GM18498 (cell line): ENCODE results near the gene WDR18.

ENCODE experiments used
- ATAC-seq: cut with Tn5 transposase; IDR thresholded peaks from one replicate; pipeline ENCODE4 v1.9.1; 2021; ENCODE audit warnings: mild to moderate bottlenecking, moderate library complexity; ENCODE audit not compliant: unreplicated experiment

Gene WDR18

GRCh38 chr19:964116-964520 is 20.0 kb upstream of the WDR18 start:
- no peak for ATAC-seq

DNA sequence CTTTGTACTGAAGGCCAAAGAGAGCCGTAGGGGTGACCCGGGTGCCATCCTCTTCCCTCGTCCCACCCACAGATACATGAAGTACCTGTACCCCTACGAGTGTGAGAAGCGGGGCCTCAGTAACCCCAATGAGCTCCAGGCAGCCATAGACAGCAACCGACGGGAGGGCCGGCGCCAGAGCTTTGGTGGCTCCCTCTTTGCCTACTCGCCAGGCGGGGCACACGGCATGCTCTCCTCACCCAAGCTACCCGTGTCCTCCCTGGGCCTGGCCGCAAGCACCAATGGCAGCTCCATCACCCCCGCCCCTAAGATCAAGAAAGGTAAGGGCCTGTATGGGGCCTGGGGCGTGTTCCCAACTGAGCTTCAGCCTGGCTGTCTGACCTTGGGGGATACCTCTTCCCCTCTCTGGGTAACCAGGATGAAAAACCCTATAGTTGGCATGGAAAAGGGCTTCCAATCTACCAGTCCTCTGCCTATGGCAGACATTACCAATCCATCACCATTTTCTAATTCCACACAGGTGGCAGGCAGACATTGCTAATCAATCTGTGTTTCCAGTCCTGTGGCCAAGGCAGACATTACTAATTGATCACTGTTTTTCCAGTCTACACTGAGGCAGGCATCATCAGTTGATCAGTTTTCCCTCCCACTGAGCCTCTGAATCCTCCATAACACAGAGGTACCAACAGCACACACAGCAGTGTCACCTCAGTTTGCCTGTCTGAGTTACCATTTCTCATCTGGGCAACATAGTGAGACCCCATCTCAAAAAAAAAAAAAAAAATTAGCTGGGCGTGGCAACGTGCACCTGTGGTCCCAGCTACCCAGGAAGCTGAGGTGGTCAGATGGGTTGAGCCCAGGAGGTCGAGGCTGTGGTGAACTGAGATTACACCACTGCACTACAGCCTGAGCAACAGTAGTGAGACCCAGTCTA is 19.1 kb upstream of the WDR18 start:
- no peak for ATAC-seq

DNA sequence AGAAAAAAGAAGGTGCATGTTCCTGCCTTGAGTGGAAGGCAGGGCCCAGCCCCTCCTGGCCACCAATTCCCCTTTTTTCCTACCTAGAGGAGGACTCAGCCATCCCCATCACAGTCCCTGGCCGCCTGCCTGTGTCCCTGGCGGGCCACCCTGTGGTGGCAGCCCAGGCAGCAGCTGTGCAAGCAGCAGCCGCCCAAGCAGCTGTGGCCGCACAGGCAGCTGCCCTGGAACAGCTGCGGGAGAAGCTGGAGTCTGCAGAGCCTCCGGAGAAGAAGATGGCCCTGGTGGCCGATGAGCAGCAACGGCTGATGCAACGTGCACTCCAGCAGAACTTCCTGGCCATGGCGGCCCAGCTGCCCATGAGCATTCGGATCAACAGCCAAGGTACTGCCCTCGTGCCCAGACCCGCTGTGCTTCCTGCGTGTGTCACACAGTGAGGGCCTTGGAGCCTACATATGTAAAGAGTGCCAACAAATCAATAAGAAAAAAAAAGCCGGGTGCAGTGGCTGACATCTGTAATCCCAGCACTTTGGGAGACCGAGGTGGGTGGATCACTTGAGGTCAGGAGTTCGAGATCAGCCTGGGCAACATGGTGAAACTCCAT is 17.6 kb upstream of the WDR18 start:
- ATAC-seq = no peak

- ATAC-seq = no peak
Measured at GRCh38 chr19:970695-971094, 13.4 kb upstream of the WDR18 start.

- no peak for ATAC-seq
Measured at GRCh38 chr19:971795-972194, 12.3 kb upstream of the WDR18 start.

- ATAC-seq = no peak
Measured at GRCh38 chr19:972281-972680, 11.9 kb upstream of the WDR18 start.

GRCh38 chr19:973726-974563 is 10.2 kb upstream of the WDR18 start:
- ATAC-seq = no peak

GRCh38 chr19:974564-975257 is 9.4 kb upstream of the WDR18 start:
- ATAC-seq = no peak

DNA sequence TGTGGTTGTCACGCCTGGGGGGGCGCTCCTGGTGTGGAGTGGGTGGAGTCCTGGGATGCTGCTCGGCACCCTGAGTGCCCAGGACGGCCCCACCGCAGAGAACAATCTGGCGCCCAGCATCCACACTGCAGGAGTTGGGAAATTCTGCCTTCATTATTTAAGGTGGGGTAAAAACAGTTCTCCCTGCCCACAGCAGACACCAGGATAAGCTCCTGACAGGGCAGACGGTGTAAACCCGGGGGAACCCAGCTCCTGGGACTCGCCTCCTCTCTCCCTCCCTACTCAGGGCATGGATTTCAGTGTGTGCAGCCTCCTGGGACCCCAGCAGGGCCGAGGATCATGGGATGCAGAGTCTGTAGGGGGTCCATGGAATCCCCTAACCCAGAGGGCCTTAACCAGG is 7.7 kb upstream of the WDR18 start:
- ATAC-seq = no peak

- ATAC-seq = no peak
Measured at GRCh38 chr19:977058-977464, 7.1 kb upstream of the WDR18 start.

DNA sequence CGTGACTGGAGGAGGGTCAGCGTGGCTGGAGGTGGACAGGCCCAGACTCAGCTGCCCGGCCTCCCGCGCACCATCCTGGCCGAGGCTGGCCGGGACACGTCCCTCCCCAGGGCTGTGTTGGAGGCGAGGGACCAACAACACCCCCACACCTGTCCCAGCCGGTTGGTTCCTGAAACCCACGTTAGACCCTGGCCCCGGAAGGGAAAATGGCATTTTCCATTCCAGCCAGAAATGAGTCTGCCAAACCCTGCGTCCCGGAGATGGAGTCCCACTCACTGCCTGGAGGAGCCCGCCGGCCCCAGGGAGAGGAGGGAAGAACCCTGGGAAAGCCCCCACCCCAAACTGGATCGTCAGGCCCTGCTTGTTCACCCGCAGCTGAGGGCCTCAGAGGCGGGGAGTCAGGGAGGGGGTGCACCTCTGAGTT is 4.8 kb upstream of the WDR18 start:
- no peak for ATAC-seq

DNA sequence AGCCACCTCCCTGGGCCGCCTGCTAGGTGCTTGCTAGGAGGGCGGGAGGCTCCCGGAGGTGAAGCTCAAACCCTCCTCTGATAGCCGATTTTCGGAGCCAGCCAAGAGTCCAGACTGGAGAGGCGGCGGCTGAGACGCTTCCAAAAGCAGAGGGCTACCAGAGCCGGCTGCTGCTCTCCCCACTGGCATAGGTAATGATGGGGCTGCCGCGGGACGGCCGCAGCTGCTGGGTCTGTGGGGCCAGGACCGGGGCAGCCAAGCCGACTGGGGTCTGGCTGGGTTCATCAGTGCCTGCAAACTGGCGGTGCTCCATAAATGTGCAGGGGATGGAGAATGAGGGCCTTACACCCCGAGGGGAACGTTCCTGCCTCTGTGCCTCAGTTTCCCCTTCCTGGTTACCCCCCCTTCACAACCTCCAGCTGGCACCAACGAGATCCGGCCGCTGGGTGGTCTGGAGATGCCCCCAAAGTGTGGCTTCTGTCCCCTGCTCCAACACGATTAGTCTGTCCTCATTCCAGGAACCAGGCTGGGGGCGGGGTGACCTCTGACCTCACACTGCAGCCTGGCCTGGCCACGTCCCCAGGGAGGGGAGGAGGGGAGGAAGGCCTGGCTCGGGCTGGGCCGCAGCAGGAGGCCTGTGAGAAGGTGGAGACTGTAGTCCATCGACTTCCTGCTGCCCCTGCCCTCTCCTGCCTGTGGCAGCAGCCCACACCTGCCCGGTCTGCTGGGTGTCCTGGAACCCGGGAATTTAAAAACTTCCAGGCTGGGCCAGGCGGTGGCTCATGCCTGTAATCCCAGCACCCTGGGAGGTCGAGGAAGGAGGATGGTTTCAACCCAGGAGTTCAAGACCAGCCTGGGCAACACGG is 3.8 kb upstream of the WDR18 start:
- ATAC-seq = no peak

DNA sequence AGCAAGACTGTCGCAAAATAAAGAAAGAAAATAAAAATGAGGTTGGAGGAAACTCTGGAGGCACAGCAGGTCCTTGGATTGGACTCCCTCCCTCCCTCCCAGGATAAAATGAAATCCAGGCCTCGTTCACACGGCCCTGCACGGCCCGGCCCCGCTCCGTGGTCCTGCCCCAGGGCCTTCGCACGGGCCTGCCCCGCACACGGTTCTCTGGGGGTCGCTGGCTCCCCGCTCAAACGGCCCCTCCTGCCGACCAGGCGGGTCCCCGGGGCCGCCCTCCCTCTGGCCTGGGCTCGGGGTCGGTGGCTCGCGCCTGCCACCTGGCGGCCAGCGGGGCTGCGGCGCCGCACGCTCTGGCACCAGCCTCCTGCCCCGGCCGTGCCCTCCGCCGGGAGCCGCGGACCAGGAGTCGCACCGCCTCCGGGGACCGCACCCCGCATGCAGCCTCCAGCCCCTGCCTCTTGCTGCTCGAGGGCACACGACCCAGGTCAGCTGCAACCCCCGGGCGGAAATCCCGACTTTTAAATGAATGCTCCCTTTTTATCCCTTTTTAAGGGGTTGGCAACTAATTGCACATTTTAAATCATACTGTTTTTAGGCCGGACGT is 1.5 kb upstream of the WDR18 start:
- ATAC-seq = peak; percentile 59

- no peak for ATAC-seq
Measured at GRCh38 chr19:986083-986482, 1.9 kb downstream of the WDR18 start.

DNA sequence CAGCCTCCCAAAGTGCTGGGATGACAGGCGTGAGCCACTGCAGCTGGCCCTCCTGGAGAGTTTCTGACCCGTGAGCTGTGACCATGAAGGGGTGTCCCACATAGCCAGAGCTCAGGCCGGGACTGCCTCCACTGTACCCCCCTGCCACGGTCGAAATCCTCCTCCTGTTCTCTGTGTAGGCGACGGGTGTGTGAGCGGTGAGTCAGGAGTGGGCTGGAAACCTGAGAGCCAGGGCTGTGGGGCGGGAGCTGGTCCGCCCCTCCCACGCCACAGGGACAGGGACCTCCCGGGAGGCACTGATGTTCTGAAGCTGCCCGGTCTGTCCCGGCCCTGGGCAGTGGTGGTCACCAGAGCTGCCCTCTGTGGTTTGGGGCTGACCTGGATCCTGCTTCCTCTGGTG is 3.9 kb downstream of the WDR18 start:
- ATAC-seq = no peak

DNA sequence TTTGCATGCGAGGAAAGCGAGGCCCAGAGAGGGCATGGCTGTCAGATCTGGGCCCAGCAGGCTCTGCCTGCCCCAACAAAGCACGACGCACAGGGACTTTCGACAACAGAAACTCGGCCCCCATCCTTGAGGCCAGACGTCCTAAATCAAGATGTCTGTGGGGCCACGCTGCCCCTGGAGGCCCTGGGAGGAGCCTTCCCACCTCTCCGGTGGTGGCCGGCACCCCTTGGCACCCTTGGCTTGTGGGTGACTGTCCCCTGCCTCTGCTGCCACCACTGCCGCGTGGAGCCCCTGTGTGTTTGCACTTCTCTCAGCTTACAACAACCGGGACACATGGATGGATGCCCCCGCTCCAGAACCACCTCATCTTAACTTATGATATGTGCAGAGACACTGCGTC is 4.4 kb downstream of the WDR18 start:
- ATAC-seq = no peak

DNA sequence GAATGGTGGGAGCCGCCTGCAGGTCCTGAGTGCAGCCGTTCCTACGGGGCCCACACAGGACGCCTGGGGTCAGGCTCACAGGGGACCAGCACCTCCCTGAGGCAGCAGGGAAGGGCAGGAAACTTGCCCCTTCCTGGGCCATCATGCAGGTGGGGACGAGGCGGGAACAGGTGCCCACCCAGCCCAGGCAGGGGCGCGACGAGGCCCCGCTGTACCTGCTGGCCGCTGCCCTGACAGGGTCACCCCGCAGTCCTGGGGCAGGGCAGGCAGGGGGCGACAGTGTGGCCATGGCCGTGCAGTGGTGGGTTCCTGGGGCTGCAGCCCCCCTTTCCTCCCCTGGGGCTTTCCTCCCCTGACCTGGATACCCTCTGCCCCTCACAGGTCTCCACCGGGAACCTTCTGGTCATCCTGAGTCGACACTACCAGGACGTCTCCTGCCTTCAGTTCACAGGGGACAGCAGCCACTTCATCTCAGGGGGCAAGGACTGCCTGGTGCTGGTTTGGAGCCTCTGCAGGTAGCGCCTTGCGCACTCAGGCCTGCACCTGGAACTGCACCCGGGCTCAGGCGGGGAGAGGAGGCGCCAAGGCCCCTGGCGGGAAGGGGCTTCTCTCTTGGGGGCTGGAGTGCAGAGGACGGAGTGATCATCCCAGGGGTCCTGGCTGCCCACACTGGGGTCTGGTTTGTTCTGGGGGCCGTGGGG is 5.4 kb downstream of the WDR18 start:
- no peak for ATAC-seq

DNA sequence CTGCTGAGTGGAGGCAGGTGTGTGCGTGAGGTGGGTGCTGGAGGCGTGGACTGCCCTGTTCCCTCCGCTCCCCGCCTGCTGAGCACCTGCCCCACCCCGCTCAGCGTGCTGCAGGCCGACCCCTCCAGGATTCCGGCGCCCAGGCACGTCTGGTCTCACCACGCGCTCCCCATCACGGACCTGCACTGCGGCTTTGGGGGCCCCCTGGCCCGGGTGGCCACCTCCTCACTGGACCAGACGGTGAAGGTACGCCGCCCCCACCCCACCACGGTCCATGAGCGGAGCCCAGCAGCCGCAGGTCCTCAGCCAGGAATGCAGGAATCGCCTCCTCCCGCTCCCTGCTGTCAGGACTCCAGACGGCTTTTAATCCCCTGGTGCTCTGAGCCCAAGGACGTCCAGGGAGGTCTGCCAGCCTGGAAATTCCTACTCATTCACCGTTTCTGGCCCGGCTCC is 6.0 kb downstream of the WDR18 start:
- no peak for ATAC-seq

- ATAC-seq = no peak
Measured at GRCh38 chr19:990746-991145, 6.6 kb downstream of the WDR18 start.
